Upper lobe of right lung (tissue), 1 donor: ENCODE results near the gene TEAD2. TPM values are rescaled to one million over a fixed set of nuclear protein-coding genes. Genes with fewer than 3 reads are reported as not detected.

Experiments used
- ATAC-seq: fragments of 200-7000 bp; cut with Tn5 transposase; one replicate; pipeline ENCODE4 v1.9.1; 2020; ENCODE audit warnings: mild to moderate bottlenecking, moderate library complexity
- DNase-seq: peaks from one replicate; pipeline ENCODE4 v3.0.0-alpha.2; 2020
- H3K27ac ChIP-seq: fragments of 200-600 bp; one replicate; pipeline ENCODE4 v1.8.0; 2022
- H3K27me3 ChIP-seq: fragments of 200-600 bp; one replicate; pipeline ENCODE4 v1.8.0; 2022; ENCODE audit warnings: mild to moderate bottlenecking
- H3K36me3 ChIP-seq: fragments of 200-600 bp; one replicate; pipeline ENCODE4 v1.8.0; 2022
- H3K4me1 ChIP-seq: fragments of 200-600 bp; one replicate; pipeline ENCODE4 v1.8.0; 2022
- H3K4me3 ChIP-seq: fragments of 200-600 bp; one replicate; pipeline ENCODE4 v1.8.0; 2022; ENCODE audit warnings: mild to moderate bottlenecking
- H3K9me3 ChIP-seq: fragments of 200-600 bp; one replicate; pipeline ENCODE4 v1.8.0; 2022
- intact Hi-C: fragments of 100-400 bp; cut with DNase I; formaldehyde crosslinking; loops from one replicate; pipeline ENCODE4 v1.11.0; 2022
- long read RNA-seq: library from polyadenylated mRNA; unstranded; transcript quantifications from one replicate; pipeline ENCODE4 v2.0.0, GENCODE V29; 2021
- total RNA-seq: library from RNA; stranded (reverse); fragmentation: NEBNext Ultra II Directional; extraction: Animal tissue kit (Norgen Biotek cat#: 25700); gene quantifications from one replicate; pipeline ENCODE4 v1.2.1, GENCODE V29; 2021
- TF ChIP-seq, protein P1 (sequence below): fragments of 200-600 bp; IDR thresholded peaks from one replicate; pipeline ENCODE4 v1.8.0; 2022; ENCODE audit warnings: antibody characterized with exemption
- donor health status: DM: no; HTN: yes; CAD: no; lungs with severe emphysema.

Gene TEAD2
- total RNA-seq = 36.4 TPM
- long read RNA-seq, transcript TEAD2-201 (12 exons, 2,164 nt) = major isoform, 12 of 69 reads
- long read RNA-seq, partial matches to known transcripts = 20 of 69 reads
- long read RNA-seq, other reads (novel, unspliced or antisense) = 34 of 69 reads

DNA sequence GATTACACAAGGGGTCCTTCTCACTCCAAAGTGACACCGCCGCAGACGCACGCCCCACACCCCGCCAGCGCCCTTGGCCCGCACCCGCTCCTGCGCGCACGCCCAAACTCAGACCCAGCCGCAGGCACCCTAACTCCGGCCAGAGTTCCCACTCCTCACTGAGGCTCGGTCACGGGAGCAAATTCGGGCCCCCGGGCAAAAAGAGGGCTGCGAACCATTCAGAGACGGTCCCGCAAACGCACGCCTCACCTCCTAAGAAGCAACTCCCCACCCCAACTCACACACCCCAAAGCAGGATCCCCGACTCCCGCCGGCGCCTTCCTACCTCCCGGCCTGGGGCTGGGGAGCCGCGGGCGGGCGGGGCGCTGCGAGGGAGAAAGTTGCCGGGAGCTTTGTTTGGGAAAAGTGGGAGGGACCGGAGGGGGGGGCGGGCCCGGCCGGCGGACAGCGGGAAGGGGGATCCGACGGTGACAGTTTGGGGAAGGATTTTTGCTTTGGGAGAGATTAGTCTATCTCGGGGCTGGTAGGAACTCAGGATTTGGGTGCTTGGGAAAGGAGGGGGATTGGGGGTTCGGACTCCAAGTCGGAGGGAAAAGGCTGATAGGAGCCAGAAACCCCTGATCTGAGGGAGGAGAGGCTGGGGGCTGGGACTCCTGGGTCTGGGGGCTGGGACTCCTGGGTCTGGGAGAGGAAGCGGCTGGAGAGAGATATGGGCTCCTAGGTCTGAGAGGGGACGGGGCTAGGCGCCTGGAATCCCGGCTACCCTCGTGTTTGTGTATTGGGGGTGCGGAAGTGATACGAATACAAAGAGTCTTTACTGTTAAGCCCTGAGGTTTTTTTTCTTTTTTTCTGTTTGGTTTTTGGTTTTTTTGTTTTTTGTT lies at the start of gene TEAD2:
Gene TEAD2, minus strand, starts transcription at position 369 of the 881 bp plus-strand sequence. CDS start 2,341 bp downstream, outside the sequence.
- Histone ChIP-seq H3K36me3 (peaks cover 15% of the 10 kb centered on the region), H3K4me1 (peaks cover 7% of the 10 kb centered on the region), H3K4me3 (peak within 1 kb of the TSS; percentile 76), H3K9me3 (no peaks in the 10 kb centered on the region), H3K27me3 (no peaks in the 10 kb centered on the region), H3K27ac (peak within 1 kb of the TSS; percentile 88)
- intact Hi-C loops = no loop called here
- DNase-seq (peak; percentile 85), ATAC-seq (peak; percentile 16)
- TF ChIP-seq, protein P1, sequence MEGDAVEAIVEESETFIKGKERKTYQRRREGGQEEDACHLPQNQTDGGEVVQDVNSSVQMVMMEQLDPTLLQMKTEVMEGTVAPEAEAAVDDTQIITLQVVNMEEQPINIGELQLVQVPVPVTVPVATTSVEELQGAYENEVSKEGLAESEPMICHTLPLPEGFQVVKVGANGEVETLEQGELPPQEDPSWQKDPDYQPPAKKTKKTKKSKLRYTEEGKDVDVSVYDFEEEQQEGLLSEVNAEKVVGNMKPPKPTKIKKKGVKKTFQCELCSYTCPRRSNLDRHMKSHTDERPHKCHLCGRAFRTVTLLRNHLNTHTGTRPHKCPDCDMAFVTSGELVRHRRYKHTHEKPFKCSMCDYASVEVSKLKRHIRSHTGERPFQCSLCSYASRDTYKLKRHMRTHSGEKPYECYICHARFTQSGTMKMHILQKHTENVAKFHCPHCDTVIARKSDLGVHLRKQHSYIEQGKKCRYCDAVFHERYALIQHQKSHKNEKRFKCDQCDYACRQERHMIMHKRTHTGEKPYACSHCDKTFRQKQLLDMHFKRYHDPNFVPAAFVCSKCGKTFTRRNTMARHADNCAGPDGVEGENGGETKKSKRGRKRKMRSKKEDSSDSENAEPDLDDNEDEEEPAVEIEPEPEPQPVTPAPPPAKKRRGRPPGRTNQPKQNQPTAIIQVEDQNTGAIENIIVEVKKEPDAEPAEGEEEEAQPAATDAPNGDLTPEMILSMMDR = no peak

DNA sequence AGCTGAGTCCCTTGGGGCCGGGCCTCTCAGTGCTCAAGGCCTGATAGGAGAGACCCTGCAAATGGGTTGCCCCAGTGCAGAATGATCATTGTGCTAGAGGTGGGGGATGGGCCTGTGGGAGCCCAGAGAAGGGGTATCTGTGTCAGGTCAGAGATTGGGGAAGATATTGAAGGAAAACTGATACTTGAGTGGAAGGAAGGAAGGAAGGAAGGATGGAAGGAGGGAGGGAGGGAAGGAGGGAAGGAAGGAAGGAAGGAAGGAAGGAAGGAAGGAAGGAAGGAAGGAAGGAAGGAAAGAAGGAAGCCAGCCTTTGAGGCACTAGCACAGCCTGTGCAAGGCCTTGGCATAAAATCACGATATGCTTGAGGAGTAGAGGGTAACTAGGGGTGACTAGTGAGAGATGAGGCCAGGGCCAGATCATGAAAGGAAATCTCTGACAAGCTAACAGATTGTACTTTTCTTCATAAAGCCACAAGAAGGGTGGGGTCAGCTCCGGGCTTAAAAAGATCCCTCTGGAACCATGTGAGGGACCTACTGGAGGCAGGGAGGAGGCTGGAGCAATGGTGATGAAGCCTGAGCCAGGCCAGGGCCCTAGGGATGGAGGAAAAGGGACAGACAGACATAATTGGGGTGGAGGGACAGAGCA lies 49.6 kb upstream of the TEAD2 start:
- no peaks in the 10 kb centered on the region for H3K4me1 ChIP-seq
- no peak overlapping the region for H3K4me3 ChIP-seq
- ATAC-seq (no peak), DNase-seq (no peak)
- intact Hi-C loops = no loop called here
- H3K27ac ChIP-seq = no peak overlapping the region
- no peaks in the 10 kb centered on the region for H3K36me3 ChIP-seq
- H3K27me3 ChIP-seq = no peaks in the 10 kb centered on the region
- TF ChIP-seq, protein P1 = no peak
- no peaks in the 10 kb centered on the region for H3K9me3 ChIP-seq

- no peak overlapping the region for H3K4me3 ChIP-seq
- peak; percentile 71 for ATAC-seq
- intact Hi-C loops = no loop called here
- no peaks in the 10 kb centered on the region for H3K4me1 ChIP-seq
- H3K9me3 ChIP-seq = no peaks in the 10 kb centered on the region
- no peak for DNase-seq
- H3K27me3 ChIP-seq = no peaks in the 10 kb centered on the region
- H3K36me3 ChIP-seq = no peaks in the 10 kb centered on the region
- no peak overlapping the region for H3K27ac ChIP-seq
- TF ChIP-seq, protein P1 = no peak
Observed at GRCh38 chr19:49409441-49410029, 47.3 kb upstream of the TEAD2 start.

DNA sequence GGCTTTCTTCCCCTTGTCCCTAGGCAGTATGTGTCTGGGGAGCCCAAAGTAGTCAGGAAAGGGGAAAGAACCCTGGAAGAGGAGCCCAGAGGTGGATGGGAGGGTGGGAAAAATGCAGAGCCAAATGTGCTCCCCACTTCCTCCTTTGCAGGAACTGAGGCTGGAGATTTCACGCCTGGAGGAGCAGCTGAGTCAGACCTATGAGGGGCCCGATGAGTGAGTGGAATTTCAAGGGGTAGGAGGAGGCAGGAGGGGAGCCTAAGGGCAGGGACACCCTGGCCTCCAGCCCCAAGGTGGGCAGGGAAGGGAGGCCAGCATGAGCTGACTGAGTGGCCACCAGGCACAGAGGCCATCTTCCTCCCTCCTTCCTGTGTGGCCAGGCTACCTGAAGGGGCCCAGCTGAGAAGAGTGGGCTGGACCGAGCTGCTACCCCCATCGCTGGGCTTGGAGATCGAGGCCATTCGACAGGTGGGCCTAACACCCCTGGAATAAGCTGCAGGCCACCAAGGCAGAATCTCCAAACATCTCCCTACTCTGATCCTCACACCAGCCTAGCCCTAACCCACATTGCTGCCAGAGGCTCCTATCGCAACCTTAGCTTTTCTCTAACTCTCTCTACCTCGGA lies 46.7 kb upstream of the TEAD2 start:
- Histone ChIP-seq H3K9me3 (no peaks in the 10 kb centered on the region), H3K27ac (no peak overlapping the region), H3K36me3 (no peaks in the 10 kb centered on the region), H3K4me1 (no peaks in the 10 kb centered on the region), H3K27me3 (no peaks in the 10 kb centered on the region), H3K4me3 (no peak overlapping the region)
- intact Hi-C loops = no loop called here
- no peak for DNase-seq
- ATAC-seq = peak; percentile 27
- TF ChIP-seq, protein P1 = no peak

DNA sequence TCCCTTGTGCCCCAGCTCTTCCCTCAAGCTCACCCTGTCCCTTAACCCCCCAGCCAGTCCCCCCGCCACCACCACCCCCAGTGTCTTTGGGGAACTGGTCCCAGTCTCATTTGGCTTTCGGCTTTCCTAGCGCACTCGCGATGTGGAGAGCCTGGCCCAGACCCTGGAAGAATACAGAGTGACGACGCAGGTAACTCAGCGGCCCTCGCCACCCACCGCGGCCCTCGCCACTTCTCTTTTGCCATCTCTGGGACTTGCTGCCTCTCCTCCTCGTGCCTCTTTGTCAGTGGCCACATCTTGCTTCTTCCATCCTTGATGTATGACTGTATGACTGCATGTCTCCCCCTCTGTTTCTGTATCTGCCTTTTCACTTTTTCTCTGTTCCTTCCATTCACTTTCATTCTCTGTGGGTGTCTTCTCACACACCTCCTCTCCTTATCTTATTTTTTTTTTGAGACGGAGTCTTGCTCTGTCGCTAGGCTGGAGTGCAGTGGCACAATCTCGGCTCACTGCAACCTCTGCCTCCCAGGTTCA lies 45.3 kb upstream of the TEAD2 start:
- intact Hi-C loops = no loop called here
- Histone ChIP-seq H3K4me1 (no peaks in the 10 kb centered on the region), H3K4me3 (no peak overlapping the region), H3K27me3 (no peaks in the 10 kb centered on the region), H3K9me3 (no peaks in the 10 kb centered on the region), H3K27ac (no peak overlapping the region), H3K36me3 (no peaks in the 10 kb centered on the region)
- TF ChIP-seq, protein P1 = no peak
- DNase-seq = no peak
- ATAC-seq = no peak
